CD4-positive, alpha-beta T cell treated with Interleukin-15 for 1 hour (primary cell): Measurements from ENCODE around the gene PDAP1.
"Not testable (repeated sequence)": the region's sequence is repeated elsewhere in the genome, so short reads cannot be mapped to it uniquely, and the experiment has no call there.

ENCODE experiments used
- DNase-seq: peaks from one replicate; pipeline ENCODE4 v3.0.0-alpha.2; 2020

Gene PDAP1

DNA sequence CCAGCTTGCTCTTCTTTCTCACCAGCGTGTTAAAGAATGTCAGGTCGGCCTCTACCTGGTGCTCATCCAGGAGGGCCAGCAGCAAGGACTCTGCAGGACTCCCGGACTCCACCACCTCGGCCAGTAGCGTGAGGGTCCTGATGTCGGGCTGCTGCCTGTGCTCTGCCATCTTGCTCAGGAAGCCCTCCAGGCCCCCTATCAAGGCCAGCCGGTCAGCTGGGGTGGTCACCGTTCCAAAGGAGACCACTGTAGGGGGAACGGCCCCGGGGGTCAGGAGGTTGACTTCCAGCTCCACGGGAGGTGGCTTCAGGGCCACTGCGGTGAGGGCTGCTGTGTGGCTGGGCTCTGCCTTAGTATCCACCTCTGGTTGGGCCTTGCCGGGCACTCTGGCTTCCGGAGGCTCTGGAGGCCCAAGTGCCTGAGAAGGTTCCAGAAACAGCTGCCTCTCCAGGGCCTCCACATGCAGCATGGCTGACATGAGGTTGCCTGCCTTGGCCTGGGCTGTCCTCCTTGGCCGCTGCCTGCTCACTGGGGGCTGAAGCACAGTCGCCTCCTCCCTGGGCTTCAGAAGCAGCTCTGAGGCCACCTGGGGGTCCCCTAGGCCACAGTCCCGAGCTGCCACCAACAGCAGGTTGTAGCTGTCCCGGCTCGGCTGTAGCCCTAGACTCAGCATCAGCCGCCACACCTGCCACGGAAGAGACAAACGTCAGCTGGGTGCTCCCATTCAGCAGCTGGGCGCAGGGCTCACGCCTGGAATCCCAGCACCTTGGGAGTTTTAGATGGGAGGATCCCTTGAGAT lies 16.7 kb upstream of the PDAP1 start:
- DNase-seq, result no peak

DNA sequence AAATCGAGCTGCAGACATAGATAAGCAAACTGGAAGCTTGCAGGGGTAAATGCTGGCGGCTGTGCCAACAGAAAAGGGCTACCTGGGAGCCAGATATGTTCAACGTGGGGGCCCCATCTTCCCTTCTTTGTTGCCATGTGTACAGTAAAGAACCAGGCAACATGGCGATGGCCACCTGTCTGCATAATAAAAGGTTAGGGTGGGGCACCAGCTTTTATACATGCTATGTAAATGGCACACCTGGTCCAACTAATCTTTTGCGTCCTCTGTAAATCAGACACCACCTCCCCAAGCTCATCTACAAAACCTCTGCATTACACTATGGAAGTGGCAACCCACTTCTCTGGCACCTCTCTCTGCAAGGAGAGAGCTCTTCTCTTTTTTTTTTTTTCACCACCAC lies 14.2 kb upstream of the PDAP1 start:
- no peak for DNase-seq

DNA sequence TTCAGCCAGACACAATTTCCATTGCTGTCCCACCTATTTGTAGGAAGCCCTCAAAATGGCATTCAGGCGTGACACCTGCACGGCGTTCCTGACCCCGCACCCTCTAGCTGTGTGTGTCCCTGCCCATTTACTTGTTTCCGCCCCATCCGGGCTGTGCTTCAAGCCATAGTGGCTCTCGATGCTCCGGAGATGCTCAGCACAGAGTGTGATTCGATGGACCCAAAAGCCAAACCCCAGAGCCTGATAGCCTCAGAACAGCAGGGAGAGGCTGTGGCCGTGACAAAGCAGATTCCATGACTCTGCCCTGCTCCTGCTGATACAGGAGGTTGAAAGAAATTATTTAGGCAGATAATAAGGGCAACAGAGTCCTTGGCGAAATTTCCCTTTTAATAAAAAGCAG lies 13.8 kb upstream of the PDAP1 start:
- no peak for DNase-seq

DNA sequence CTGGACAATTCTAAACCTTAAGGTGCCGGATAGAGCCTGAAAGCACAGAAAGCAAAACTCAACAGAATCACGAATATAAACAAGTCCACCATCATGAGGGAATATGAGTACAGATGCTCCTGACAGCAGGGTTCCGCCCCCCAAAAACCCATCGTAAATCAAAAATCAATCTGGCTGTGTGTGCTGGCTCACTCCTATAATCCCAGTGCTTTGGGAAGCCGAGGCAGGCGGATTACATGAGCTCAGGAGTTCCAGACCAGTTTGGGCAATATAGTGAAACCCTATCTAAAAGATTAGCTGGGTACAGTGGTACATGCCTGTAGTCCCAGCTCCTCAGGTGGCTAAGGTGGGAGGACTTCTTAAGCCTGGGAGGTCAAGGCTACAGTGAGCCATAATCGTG lies 12.6 kb upstream of the PDAP1 start:
- no peak for DNase-seq

DNA sequence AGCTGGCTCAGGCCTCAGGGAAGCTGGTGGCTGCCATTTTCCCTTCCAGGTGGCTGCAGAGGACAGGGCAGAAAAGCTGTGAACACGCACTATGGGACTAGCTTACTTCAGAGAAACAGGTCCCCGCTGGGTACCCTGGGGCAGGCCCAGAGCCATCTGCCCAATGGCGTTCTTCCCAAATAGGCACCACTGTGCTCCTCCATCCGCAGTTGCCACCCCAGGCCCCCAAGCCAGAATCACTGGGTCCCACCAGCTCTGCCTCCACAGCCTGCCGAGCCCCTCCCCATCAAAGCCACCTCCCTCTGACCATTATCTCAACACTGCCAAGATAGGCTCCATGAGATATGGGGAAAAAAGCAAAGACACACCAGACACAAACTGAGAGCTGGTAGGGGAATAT lies 11.8 kb upstream of the PDAP1 start:
- DNase-seq, result no peak

DNA sequence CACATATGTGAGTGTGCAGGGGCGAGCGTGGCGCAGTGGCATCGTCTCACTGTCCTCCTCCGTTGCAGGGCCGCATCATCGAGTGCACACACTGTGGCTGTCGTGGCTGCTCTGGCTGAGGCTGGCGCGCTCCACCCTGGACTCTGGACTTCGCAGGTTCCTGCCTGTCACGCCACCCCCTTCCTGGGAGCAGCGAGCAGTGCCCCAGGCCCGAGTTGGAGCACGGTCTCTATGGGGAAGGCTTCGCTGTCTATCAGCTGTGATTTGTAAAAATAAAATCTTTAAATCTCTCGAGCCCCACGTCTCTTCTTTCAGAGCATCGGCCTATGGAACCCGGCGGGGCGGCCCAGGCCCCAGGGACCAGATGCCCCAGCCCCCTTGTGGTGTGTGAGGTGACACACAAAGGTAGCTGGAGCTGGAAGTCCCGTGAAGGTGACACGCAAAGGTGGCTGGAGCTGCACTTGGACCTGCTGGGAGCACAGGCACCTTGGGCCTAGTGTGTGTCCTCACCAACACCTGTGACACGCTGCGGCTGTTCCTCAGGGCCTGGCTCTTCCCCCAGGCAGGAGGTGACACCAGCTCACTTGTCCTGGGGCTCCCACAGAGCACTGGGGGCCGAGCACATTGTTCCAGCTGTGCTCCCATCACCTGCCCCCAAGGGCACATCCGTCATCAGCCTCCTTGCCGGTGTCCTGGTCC lies 11.1 kb upstream of the PDAP1 start:
- no peak for DNase-seq

DNA sequence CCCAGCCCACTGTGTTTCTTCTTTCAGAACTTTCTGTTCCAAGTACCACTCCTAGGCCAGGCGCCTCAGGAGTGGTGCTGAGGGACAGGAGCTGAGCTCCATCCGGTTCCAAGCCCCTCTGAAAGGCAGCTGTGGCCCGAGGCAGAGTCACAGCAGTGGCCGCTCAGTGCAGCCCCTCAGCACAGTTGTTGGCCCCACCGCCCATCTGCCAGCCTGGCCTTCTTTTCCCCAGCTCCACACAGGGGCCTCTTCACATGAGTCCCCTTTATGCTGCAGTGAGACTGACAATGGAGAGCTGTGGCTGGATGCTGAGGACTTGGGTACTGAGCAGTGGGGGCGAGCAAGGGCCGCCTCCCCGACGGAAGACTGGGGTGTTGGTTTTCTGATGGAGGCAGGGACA lies 9.9 kb upstream of the PDAP1 start:
- no peak for DNase-seq

DNA sequence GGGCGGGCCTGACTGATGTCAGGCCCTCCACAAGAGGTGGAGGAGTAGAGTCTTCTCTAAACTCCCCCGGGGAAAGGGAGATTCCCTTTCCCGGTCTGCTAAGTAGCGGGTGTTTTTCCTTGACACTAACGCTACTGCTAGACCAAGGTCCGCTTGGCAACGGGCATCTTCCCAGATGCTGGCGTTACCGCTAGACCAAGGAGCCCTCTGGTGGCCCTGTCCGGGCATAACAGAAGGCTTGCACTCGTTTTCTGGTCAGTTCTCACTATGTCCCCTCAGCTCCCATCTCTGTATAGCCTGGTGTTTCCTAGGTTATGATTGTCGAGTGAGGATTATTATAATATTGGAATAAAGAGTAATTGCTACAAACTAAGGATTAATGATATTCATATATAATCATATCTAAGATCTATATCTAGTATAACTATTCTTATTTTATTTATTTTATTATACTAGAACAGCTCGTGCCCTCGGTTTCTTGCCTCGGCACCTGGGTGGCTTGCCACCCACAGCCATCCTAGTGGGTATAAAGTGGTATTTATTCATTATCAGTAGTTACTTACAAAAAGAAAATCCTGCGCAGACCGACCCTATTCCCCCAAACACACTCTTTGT lies 7.2 kb upstream of the PDAP1 start:
- not testable (repeated sequence) for DNase-seq

DNA sequence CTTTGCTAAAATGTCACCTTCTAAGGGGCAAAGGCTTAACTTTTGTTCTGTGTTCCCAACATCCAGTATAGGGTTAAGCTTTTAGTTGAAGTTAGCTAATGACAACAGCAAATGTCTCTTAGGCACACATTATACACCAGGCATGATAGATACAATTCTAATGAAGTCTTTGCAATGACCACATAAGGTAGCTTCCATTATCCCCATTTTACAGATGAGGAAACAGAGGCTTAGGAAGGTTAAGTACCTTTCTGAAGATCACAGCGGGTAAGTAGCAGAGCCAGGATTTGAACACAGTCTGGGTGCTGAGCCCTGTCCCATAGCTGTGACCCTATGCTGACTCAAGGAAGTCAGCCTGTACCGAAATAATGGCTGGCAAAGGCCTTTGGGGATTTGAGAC lies 2.2 kb upstream of the PDAP1 start:
- DNase-seq, result no peak

DNA sequence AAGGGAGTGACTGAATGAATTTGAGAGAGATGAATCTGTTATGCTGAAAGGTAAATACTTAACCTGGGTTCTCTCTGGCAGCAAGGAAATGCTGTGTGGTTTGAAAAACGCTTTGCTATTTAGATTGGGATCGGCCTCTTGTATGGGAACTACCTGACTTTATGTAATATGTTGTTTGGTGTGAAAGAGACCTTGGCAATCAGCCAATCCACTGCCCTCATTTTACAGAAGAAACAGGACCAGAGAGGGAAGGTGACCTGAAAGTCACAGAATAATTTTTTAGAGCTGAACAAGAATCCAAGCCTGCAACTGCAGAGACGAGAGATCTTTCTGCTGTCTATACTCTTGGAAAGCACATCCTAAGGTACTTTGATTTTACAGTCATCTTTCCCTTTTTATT lies 1.4 kb upstream of the PDAP1 start:
- no peak for DNase-seq

DNA sequence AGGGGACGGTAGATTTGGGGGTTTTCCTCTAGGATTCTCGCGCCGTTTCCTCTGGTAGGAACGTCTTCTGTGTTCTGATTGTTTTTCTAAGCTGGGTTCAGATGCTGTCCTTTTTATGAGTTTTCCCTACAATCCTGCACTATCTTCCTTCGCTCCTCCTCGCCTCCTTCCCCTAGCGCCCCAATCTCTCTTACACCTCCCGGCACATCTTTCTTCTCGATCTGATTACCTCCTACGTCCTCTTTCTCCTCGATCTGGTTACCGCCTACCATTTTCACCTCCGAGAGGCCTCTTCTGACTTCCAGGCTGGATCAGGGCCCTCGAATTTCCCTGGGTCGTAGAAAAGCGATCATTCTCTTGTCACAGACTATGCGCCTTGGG lies 785 bp upstream of the PDAP1 start:
- no peak for DNase-seq

DNA sequence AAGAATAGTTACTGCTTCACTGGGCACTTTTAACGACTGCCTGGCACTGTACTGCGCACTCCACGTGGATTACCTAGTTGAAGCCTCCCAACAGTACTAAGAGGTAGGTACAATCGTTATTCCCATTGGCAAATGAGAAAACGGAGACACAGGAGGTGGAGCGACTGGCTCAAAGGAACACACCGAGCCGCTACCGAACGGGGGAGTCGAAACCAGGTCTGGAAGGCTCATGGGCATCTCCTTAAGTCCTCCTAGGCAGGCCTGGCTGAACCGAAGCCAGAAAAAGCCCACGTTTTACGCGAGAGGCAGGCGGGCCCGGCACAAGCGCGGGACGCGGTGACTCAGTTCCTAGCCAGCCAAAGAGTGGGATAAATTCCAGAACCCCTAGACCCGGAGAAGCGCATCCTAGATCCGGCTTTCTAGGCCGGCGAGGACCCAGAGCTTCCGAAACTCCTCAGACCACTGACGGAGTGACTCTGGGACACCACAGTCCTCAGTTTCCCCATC lies 472 bp downstream of the PDAP1 start:
- no peak for DNase-seq

DNA sequence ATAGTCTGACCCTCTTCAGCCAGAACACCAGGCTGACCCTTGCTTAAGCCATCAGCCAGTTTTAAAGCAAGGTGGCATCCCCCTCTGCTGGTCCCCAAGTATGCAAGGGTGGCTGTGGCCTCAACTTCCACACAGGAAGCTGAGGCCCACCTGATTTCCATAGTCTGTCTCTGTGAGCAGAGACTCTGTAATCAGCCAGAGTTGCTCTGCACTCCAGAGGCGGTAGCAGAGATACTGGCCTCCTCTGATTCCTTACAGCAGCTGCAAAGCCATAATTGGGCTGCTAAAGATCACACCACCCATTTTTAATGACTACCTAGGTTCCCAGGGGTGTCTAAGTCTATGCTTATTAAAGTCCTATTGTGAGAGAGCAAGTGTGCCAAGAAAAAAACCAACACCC lies 1.8 kb downstream of the PDAP1 start:
- DNase-seq, result no peak

DNA sequence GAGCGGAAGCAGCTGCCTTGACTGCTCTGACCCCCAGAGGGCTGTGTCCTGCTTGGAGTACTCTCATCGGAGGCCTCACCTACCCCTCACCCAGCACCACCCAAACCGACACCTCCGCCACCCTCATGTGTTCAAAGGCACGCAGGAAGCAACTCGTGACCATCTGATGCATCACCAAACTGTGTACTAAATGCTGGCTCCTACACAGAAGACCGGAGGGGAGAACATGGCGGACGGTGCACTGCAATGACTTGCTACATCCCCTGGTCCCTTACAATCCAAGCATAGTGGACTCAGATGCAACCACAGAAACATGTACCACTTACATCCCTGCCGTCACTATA lies 3.4 kb downstream of the PDAP1 start:
- DNase-seq, result no peak

DNA sequence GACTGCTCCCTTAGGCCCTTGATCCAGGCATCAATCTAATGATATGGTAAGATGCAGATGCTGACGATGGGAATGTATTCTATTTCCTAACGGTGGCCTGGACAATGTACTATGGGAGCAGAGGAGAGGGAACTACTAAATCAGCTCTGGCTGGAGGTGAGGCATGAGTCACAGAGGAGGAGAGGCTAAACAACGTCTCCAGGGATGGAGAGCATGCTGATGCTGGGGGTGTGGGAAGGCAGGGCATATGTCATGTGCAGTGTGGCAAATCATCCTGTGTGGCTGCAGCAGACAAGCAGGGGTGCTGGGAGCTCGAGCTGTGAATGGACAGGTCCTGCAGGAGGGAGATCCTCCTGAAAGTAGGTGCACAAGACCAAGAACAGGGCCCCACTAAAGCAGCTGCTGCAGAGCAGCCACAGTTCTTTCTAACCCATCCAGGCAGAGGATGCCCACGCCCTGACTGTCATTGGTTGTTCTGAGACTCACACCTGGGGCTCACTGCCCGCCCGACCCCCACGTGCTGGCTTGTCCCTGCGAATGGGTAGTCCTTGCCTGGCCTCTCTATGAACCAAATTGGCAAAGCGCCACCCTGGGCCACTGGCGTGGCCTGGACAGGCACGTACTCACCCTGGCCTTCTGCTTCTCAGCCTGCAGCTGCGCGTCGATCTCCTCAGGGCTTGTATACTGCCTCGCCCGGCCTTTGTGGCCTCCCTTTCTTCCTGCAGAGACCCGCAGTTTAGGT lies 4.0 kb downstream of the PDAP1 start:
- no peak for DNase-seq

DNA sequence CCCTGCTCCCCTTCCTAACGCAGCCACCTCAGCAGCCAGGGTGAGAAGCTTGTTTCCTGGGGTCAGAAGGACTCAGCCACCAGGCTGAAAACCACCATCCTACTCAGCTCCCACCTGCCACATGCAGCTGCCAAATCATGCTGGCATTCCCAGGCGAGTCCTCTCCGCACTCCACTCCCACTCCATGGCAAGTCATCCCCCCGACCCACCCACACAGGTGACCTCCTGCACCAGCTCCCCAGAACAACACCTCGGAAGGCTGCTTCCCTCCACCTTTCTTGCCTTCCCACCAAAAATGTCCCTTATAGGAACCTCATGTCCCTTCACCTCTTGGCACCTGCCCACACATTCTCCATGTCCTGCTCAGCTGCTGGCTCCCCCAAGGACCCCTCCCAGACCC lies 4.6 kb downstream of the PDAP1 start:
- DNase-seq, result no peak

DNA sequence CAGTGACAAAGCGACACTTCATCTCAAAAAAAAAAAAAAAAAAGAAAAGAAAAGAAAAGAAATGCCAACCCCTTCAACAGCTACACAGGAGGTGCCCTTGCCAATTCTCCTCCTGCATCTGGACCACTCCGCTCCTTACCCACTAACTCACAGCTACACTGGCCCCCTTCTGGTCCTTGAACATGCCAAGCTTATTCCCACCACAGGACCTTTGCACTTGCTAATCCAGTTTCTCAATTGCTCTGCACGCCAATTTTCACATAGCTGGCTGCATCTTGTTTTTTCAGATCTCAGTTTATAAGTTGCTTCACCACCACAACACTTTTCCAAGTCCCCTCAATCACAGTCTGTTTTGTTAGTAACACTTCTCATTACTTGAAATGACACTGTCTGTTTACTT lies 5.5 kb downstream of the PDAP1 start:
- no peak for DNase-seq

DNA sequence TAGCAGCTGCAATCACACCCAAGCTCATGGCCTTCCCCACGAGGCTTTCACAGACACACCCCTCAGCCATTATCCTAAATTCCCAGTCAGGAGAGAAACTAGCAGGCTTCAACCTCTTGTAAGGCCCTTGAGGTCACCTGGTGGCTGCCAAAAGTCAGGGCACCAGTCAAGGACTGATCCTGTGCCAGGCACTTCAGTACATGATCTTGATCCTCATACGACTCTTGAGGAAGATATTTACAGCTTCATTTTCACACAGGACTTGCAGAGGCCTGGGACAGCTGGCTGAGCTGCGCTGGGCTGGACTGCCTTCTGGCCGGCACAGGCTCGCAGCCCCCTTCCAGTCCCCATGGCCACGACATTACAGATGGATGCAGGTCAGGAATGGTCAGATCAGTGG lies 8.8 kb downstream of the PDAP1 start:
- no peak for DNase-seq

DNA sequence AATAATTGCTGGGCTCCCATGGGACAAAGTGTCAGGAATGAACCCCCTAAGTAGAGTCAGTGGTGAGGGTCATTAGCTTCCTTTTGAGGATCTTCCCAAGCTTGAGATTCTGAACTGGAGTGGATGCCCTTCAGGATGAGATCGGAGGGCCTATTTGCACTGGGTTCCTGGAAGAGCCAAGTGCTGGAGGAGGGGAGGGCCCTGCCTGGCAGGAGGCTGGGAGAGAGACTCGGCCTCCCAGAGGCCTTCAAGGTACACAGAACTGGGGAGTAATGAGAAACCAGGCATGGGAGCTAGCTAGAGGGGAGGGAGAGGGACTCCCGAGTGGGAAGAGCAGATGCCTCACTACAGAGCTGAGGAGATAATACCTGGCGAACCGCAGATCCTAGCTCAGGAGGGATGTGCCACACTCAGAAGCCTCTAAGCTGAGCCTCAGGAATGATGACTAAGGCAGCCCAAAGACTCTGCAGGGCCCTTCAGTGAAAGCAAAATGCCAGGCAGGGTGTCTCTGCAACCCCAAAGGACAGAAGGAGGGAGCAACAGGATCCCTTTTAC lies 9.4 kb downstream of the PDAP1 start:
- no peak for DNase-seq

DNA sequence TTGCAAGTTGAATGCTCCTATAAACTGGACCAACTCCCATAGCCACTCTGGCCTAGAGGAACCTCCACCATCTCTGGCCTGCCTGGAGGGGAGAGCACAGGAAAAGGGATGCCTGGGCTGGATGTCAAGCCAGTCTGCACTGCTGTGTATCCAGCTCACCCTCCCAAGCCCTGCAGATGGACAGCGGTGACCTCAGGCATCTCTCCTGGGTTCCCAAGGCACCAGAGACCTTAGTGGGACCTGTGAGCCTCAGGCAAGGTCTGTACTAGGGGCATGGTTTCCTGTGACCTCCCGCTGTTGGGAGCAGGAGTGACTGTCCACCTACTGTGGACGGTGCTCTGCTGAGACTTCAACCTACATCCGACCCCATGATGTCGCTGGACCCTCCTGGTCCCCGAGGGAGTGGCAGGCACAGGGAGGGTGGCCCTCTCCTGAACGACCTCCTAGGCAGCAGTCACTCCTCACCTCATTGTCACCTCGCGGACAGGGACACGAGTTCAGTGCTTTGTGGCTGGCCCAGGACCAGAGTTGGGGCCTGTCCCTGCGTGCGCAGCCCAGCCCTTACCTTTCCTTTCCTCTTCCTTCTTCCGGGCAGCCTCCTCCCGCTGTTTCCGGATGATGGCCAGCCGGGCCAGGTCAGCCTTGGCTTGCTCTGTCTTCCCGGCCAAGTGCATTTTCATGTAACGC lies 11.0 kb downstream of the PDAP1 start:
- DNase-seq, result no peak

DNA sequence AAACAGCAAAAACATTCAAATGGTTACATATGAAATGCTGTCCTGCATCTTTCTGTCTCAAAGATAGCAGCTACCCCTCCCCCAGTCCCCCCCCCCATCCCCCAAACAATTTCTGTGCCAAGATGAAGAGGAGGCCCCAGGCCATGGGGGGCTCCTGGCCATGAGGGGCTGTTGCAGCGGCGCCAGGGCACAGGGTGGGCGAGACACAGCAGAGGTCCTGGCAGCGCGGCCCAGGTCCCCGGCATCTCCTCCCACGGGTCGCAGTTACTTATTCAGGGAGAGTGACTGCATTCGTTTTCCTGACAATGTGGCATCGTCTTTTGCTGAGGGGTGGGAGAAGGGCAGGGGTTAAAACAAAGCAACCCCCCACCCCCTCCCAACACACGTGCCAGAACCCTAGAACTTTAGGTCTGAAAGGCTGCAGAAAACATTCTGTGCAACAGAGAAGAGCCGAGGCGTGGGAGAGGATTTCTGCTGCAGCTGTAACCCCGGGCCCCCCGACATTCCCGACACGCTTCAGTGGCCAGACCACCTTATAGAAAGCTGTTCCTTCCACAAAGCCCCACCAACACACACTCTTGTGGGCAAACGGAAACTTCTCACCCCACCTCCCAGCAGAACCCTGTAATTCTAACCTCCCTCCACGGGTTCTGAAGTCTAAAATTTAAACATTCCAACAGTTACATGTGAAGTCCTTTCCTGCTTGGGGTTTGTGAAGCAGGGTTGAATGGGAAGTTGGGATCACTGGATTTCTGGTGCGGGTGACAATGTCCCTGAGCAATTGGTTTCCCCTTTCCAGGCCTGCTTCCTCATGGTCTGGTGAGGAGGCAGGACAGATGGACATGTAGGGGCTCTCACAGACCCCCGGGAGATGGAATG lies 11.7 kb downstream of the PDAP1 start:
- DNase-seq, result no peak
